CD4-positive, alpha-beta T cell treated with Interleukin-17A for 1 hour (primary cell): ENCODE results near the gene NEUROD2.
A peak's percentile ranks its signal among the peaks of the same experiment; 100 is the strongest.

Experiments used
- DNase-seq: peaks from one replicate; pipeline ENCODE4 v3.0.0-alpha.2; 2020

NEUROD2 gene

GRCh38 chr17:39578272-39578671, 29.4 kb downstream of the NEUROD2 start:
- DNase-seq = no peak

- DNase-seq = no peak
Observed at GRCh38 chr17:39576187-39576586, 31.5 kb downstream of the NEUROD2 start.

GRCh38 chr17:39573447-39574298, 34.0 kb downstream of the NEUROD2 start:
- peak; percentile 24 for DNase-seq

- DNase-seq = no peak
Observed at GRCh38 chr17:39572121-39572520, 35.6 kb downstream of the NEUROD2 start.

GRCh38 chr17:39569126-39569525, 38.6 kb downstream of the NEUROD2 start:
- DNase-seq = no peak

- DNase-seq = no peak
Observed at GRCh38 chr17:39568702-39569101, 39.0 kb downstream of the NEUROD2 start.

- DNase-seq = no peak
Observed at GRCh38 chr17:39566094-39566850, 41.4 kb downstream of the NEUROD2 start.

GRCh38 chr17:39564211-39564848, 43.4 kb downstream of the NEUROD2 start:
- no peak for DNase-seq

GRCh38 chr17:39563476-39563875, 44.2 kb downstream of the NEUROD2 start:
- no peak for DNase-seq

- no peak for DNase-seq
Observed at GRCh38 chr17:39562976-39563375, 44.7 kb downstream of the NEUROD2 start.

- no peak for DNase-seq
Observed at GRCh38 chr17:39562395-39562794, 45.3 kb downstream of the NEUROD2 start.

- DNase-seq = no peak
Observed at GRCh38 chr17:39556423-39556822, 51.3 kb downstream of the NEUROD2 start.

- DNase-seq = no peak
Observed at GRCh38 chr17:39555368-39555767, 52.4 kb downstream of the NEUROD2 start.
